Aorta (tissue), 5 donors: ENCODE measurements around the gene TSPAN3. TPM values are rescaled to one million over a fixed set of nuclear protein-coding genes. Genes with fewer than 3 reads are reported as not detected.
A peak's percentile ranks its signal among the peaks of the same experiment; 100 is the strongest.

Experiments
- ATAC-seq: fragments of 200-7000 bp; cut with Tn5 transposase; one replicate; pipeline ENCODE4 v1.9.1; 2022; ENCODE audit warnings: moderate library complexity; ENCODE audit not compliant: low FRiP score
- DNase-seq, 2 donors: peaks; one replicate each; pipeline ENCODE4 v3.0.0-alpha.2; 2020
- H3K27ac ChIP-seq, 2 donors: one replicate each; pipeline ENCODE4 v1.5.1; 2013; ENCODE audit warnings: low read length in 2 of 2, mild to moderate bottlenecking in 2 of 2, moderate library complexity in 2 of 2, control low read depth in 1 of 2, inconsistent platforms in 1 of 2, low read depth in 1 of 2
- H3K27me3 ChIP-seq, 2 donors: one replicate each; pipeline ENCODE4 v1.6.1; 2013; ENCODE audit warnings: control low read depth in 1 of 2, low read length in 1 of 2, mild to moderate bottlenecking in 1 of 2, moderate library complexity in 1 of 2; ENCODE audit not compliant: insufficient read depth in 2 of 2, control insufficient read depth in 1 of 2
- H3K36me3 ChIP-seq, 2 donors: one replicate each; pipeline ENCODE4 v1.6.1; 2013; ENCODE audit warnings: control low read depth in 1 of 2, low read length in 1 of 2, mild to moderate bottlenecking in 1 of 2; ENCODE audit not compliant: insufficient read depth in 2 of 2, control insufficient read depth in 1 of 2
- H3K4me1 ChIP-seq, 2 donors: one replicate each; pipeline ENCODE4 v1.6.1; 2013; ENCODE audit warnings: low read length in 2 of 2, control low read depth in 1 of 2, mild to moderate bottlenecking in 1 of 2, moderate library complexity in 1 of 2; ENCODE audit not compliant: insufficient read depth in 2 of 2, control insufficient read depth in 1 of 2
- H3K4me3 ChIP-seq, 2 donors: one replicate each; pipeline ENCODE4 v1.5.1; 2013; ENCODE audit warnings: low read length in 2 of 2, control low read depth in 1 of 2, mild to moderate bottlenecking in 1 of 2
- H3K9me3 ChIP-seq: one replicate; pipeline ENCODE4 v1.6.1; 2013; ENCODE audit warnings: mild to moderate bottlenecking, low read length; ENCODE audit not compliant: control insufficient read depth
- WGBS, 2 donors: extraction: QIAGEN DNeasy Blood & Tissue Kit; methylation state at CpG; one replicate each; pipeline ENCODE4 v1.1.7; 2013; 5-methylcytosine and 5-hydroxymethylcytosine counted together
- intact Hi-C, 2 donors: fragments of 100-400 bp; cut with DNase I; formaldehyde crosslinking; loops; one replicate each; pipeline versions ENCODE4 v1.14.2 to v1.15.0; 2022
- polyA plus RNA-seq, 2 donors: library from polyadenylated mRNA; stranded (reverse); fragments of 200-250 nt; gene quantifications; one replicate each; pipeline ENCODE4 v1.2.3, GENCODE V29; 2013
- total RNA-seq, 2 donors: library from RNA; stranded (reverse); fragmentation: NEBNext Ultra II Directional; extraction: Animal tissue kit (Norgen Biotek cat#: 25700); gene quantifications; one replicate each; pipeline ENCODE4 v1.2.1, GENCODE V29; 2021
- donor health status: healthy with polysubstance abuse.
- donor health status: Bipolar disorder and iron deficiency.
- donor health status: DM: no; HTN: no; CAD: no.
- donor health status: DM: no; HTN: no; CAD: no.
- donor health status: DM: yes; HTN: yes; CAD: no.

TSPAN3 gene
- total and polyA plus RNA-seq, 4 donors = 106 to 123 (median 114) TPM

DNA sequence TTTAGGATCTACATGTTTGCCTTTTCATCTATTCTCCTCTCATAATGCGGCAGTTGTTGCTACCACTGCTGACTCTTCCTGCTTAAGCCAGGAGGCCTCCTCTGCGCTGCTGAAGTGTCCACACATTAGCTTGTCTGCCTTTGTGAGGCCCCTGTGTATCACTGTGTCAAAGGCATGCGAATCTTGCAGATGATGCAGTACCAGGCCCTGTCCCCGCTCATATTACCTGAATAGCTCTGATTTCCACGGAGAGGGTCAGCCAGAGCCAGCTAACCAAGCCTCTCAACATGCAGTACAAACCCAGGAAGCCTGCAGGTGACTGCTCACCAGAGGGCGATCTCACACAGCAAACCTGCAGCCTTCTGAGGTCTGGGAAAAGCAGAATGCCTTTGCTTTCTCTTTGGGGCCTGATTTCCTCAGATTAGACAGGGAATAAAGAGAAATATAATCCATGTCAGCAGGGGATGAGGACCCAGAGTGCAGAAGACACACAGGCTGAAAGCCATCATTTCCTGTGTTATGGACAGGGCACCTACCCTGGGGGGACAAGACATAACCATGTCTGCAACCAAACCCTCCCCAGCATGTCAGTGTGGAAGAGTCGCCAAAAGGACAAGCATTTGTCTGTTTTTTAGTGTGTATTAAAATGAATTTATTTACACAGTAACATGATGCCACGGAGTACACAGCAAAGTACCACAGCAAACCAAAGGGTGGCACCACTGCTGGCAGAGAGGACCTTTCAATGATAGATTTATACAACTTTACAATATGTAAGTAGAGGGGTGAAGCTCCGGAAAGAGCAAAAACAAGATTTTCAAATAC lies 36.8 kb upstream of the TSPAN3 start:
- H3K27ac ChIP-seq = no peak overlapping the region
- H3K27me3 ChIP-seq = no peaks in the 10 kb centered on the region
- peak; percentile 70 for ATAC-seq
- DNase-seq = peak in 1 of 2 donors; percentile 61
- H3K4me1 ChIP-seq = no peaks in the 10 kb centered on the region
- intact Hi-C loops = loop anchor here (2.0 to 10.0 kb wide), 3 partner anchors 85 to 527 kb away; partner anchors contain the start of gene LINGO1 (in 1 of the 2)
- WGBS, 2 donors = 60% methylated on average over 9 of the region's 9 CpGs
- no peaks in the 10 kb centered on the region for H3K9me3 ChIP-seq
- no peaks in the 10 kb centered on the region for H3K36me3 ChIP-seq
- no peak overlapping the region for H3K4me3 ChIP-seq

DNA sequence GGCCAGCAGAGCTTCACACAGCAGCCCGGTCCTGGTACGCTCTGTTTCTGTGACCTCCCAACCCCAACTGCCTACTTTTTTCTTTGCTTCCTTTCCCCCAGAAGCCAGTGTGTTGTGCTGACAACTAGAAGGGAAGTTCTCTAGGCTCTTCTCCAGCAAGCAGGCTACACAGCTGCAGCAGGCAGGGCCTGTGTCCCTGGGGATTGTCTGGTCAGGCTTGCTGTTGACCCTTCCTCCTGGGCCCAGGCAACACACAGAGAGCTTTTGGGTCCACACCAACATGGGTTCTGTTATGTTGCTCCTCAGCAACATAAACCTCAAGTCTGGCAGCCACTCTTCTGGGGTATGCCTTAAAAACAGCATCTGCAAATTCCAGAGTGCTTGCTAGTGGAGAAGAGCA lies 36.2 kb upstream of the TSPAN3 start:
- H3K36me3 ChIP-seq = no peaks in the 10 kb centered on the region
- H3K27ac ChIP-seq = no peak overlapping the region
- no peaks in the 10 kb centered on the region for H3K9me3 ChIP-seq
- no peaks in the 10 kb centered on the region for H3K4me1 ChIP-seq
- no peak overlapping the region for H3K4me3 ChIP-seq
- ATAC-seq (no peak), DNase-seq (peak in 1 of 2 donors; percentile 53)
- WGBS, 2 donors = 65 to 79% methylated on average over 2 of the region's 2 CpGs
- H3K27me3 ChIP-seq = no peaks in the 10 kb centered on the region
- intact Hi-C loops = loop anchor here in 1 of 2 donors (5.0 to 10.0 kb wide), 2 partner anchors 435 to 528 kb away; partner anchors contain the start of gene LINGO1

- DNase-seq = peak in 1 of 2 donors; percentile 59
- H3K4me1 ChIP-seq = no peaks in the 10 kb centered on the region
- WGBS, 2 donors = 74 to 76% methylated on average over 3 of the region's 3 CpGs
- no peak overlapping the region for H3K4me3 ChIP-seq
- H3K27me3 ChIP-seq = no peaks in the 10 kb centered on the region
- no peaks in the 10 kb centered on the region for H3K36me3 ChIP-seq
- H3K9me3 ChIP-seq = no peaks in the 10 kb centered on the region
- H3K27ac ChIP-seq = no peak overlapping the region
- ATAC-seq = no peak
- intact Hi-C loops = loop anchor here in 1 of 2 donors (10.0 kb wide), 1 partner anchor 531 kb away; the partner anchor contains the start of gene LINGO1
Observed at GRCh38 chr15:77104155-77104554, 33.2 kb upstream of the TSPAN3 start.

- H3K9me3 ChIP-seq = no peaks in the 10 kb centered on the region
- DNase-seq (no peak), ATAC-seq (no peak)
- H3K27ac ChIP-seq = no peak overlapping the region
- no peak overlapping the region for H3K4me3 ChIP-seq
- no peaks in the 10 kb centered on the region for H3K4me1 ChIP-seq
- no peaks in the 10 kb centered on the region for H3K27me3 ChIP-seq
- intact Hi-C loops = loop anchor here in 1 of 2 donors (10.0 kb wide), 1 partner anchor 535 kb away; the partner anchor contains the start of gene LINGO1
- 90% methylated on average over 4 of the region's 4 CpGs for WGBS, 2 donors
- no peaks in the 10 kb centered on the region for H3K36me3 ChIP-seq
Observed at GRCh38 chr15:77099741-77100463, 29.0 kb upstream of the TSPAN3 start.

DNA sequence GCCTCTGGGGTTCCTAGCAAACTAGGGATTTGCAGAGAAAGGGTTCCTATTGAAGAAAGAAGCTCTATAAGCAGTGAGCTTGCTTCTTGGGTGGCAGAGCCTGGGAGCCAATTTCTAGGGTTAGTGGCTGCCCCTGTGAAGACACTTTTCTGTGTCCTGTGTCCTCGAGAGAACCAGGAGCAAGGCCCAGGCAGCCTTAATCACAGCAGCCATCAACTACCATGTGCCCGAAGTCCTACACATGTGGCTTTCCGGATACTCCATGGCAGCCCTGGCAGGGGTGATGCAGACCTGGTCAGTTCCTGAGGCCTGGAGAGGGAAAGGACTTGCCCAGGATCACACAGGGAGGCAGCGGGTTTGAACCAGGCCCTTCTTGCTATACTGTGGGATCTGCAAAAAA lies 27.7 kb upstream of the TSPAN3 start:
- 98 to 99% methylated on average over 4 of the region's 4 CpGs for WGBS, 2 donors
- H3K36me3 ChIP-seq = no peaks in the 10 kb centered on the region
- no peaks in the 10 kb centered on the region for H3K9me3 ChIP-seq
- H3K27ac ChIP-seq = no peak overlapping the region
- no peaks in the 10 kb centered on the region for H3K27me3 ChIP-seq
- no peaks in the 10 kb centered on the region for H3K4me1 ChIP-seq
- intact Hi-C loops = no loop called here
- DNase-seq = no peak
- H3K4me3 ChIP-seq = no peak overlapping the region
- no peak for ATAC-seq

DNA sequence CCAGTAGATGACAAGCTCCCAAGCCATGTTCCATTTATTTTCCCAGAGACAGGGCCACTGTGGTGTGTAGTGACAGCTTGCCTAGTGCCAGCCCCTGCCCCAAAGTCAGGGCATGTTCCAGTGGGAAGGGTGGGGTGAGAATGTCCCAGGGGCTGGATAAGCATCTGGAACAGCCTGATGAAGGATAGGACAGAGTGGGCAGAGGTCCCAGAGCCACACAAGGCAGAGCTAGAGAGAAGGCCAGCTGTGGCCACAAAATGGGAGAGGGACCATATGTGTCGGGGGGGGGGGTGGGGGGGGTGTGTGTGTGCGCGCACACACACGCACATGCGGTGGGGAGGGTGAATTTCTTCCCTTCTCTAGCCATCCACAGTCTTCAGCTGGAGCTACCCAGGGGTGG lies 27.0 kb upstream of the TSPAN3 start:
- H3K4me1 ChIP-seq = no peaks in the 10 kb centered on the region
- H3K4me3 ChIP-seq = no peak overlapping the region
- H3K27me3 ChIP-seq = no peaks in the 10 kb centered on the region
- ATAC-seq (no peak), DNase-seq (no peak)
- intact Hi-C loops = no loop called here
- H3K27ac ChIP-seq = no peak overlapping the region
- 89 to 100% methylated on average over 5 of the region's 5 CpGs for WGBS, 2 donors
- no peaks in the 10 kb centered on the region for H3K36me3 ChIP-seq
- no peaks in the 10 kb centered on the region for H3K9me3 ChIP-seq

- no peaks in the 10 kb centered on the region for H3K4me1 ChIP-seq
- WGBS, 2 donors = 88 to 90% methylated on average over 7 of the region's 7 CpGs
- DNase-seq (no peak), ATAC-seq (no peak)
- intact Hi-C loops = no loop called here
- no peak overlapping the region for H3K4me3 ChIP-seq
- H3K36me3 ChIP-seq = no peaks in the 10 kb centered on the region
- H3K27me3 ChIP-seq = no peaks in the 10 kb centered on the region
- no peak overlapping the region for H3K27ac ChIP-seq
- H3K9me3 ChIP-seq = no peaks in the 10 kb centered on the region
Observed at GRCh38 chr15:77097248-77097721, 26.4 kb upstream of the TSPAN3 start.

DNA sequence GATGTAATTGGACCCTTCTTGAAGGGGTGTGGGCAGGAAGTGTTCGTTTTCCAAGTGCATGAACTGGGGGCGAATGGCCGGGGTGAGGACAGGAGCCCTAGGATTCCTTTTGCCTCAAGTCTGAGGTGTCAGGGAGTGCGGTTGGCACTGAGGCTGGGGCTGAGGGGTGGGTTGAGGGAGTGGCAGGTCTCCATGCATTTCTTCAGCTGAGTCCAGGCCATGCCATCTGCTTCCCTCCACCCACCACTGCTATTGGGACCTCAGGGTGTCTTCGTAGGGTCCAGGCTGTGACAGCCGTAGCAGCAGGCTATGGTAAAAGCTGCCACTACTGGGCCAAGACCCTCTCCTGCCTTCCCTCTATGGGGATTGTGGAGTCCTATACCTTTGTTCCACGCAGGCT lies 25.6 kb upstream of the TSPAN3 start:
- no peaks in the 10 kb centered on the region for H3K4me1 ChIP-seq
- H3K36me3 ChIP-seq = no peaks in the 10 kb centered on the region
- H3K9me3 ChIP-seq = no peaks in the 10 kb centered on the region
- ATAC-seq (no peak), DNase-seq (no peak)
- H3K27ac ChIP-seq = no peak overlapping the region
- no peak overlapping the region for H3K4me3 ChIP-seq
- no peaks in the 10 kb centered on the region for H3K27me3 ChIP-seq
- intact Hi-C loops = no loop called here
- 90 to 95% methylated on average over 7 of the region's 7 CpGs for WGBS, 2 donors
